Activated CD4-positive, alpha-beta T cell treated with anti-CD3 and anti-CD28 coated beads, Interleukin-10, Interleukin-2, amounts not matched to agents 100 ng/mL and 50 ng/mL, durations not matched to agents 16 hours and 8 hours (primary cell): Measurements from ENCODE around the gene ISLR2.
A peak's percentile ranks its signal among the peaks of the same experiment; 100 is the strongest.
"Not testable (repeated sequence)": the region's sequence is repeated elsewhere in the genome, so short reads cannot be mapped to it uniquely, and the experiment has no call there.

Source experiments
- DNase-seq: peaks from one replicate; pipeline ENCODE4 v3.0.0-alpha.2; 2020

The ISLR2 gene, protein sequence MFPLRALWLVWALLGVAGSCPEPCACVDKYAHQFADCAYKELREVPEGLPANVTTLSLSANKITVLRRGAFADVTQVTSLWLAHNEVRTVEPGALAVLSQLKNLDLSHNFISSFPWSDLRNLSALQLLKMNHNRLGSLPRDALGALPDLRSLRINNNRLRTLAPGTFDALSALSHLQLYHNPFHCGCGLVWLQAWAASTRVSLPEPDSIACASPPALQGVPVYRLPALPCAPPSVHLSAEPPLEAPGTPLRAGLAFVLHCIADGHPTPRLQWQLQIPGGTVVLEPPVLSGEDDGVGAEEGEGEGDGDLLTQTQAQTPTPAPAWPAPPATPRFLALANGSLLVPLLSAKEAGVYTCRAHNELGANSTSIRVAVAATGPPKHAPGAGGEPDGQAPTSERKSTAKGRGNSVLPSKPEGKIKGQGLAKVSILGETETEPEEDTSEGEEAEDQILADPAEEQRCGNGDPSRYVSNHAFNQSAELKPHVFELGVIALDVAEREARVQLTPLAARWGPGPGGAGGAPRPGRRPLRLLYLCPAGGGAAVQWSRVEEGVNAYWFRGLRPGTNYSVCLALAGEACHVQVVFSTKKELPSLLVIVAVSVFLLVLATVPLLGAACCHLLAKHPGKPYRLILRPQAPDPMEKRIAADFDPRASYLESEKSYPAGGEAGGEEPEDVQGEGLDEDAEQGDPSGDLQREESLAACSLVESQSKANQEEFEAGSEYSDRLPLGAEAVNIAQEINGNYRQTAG

DNA sequence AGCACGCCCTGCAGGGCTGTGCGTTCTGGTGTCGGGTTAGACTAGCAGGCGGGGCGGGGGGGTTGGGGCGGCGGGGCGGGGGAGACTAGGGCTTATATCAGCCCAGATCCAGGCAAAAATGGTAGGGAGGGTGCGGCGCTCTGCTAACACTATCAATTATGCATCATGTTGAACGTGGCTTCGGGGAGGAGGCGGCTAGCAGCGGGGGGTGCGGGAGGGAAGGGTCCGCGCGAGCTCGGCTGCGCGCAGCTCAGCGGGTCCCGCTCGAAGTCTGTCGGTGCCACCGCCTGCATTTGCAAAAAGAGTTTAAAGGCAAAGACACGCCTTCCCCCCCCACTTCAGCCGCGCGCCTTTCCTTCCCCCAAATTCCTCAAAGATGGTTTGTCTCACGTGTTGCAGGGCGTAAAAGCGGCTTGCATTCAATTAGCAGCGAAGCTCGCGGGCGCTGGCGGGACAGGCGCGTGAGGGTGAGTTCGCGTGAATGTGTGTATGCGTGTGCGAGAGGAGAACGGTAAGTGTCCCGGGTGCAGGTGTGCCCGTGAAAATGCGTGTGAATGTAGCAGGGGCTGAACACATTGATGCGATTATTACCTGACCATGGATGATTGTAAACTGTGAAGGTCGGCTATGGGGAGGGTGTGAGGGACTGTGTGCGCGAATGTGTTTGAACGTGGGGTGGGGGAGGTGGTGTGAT lies at the start of gene ISLR2:
Gene ISLR2 (plus strand): TSS at position 432 of the 694 bp plus-strand sequence. CDS start 2,169 bp downstream, outside the sequence.
- DNase-seq, result no peak

DNA sequence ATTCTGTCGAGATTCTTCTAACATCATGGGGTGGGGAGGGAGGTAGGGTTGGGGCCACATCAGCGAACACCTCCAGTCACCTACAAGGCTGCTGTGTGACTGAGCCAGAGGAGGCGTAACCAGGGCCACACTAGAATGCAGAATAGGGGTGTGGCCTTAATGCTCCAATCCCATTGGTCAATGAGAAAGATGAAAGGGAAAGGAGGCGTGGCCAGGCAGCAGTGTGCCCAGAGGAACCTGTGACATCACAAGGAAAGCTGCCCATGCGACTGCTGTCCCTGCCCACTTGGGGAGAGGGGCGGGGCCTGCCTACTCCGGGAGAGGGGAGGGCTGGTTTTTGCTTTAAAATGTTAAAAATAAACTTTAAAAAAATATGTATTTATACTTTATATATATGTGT lies 47.9 kb upstream of the ISLR2 start, which contains the start of gene GOLGA6A:
Gene GOLGA6A (minus strand): TSS at position 101 of the 400 bp plus-strand sequence. CDS start 41 bp downstream, at position 60.
- not testable (repeated sequence) for DNase-seq

DNA sequence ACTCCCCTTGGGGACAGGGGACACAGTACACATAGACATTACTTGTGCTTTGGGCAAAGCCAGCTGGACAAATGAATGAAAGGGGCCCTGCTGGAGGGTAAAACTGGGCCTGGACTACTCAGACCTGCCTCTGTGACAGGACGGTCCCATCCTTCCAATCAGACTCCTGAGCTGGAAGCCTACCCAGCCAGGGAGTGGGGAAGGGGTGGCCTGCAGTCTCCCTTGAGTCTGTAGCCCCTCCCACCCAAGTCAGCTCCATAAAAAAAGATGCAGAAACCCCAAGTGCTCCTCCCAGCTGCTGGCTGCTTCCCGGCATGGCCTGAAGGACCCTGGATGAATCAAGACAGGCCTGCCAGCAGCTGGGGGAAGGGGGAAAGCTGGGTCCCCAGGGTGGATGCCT lies 35.8 kb upstream of the ISLR2 start:
- DNase-seq, result not testable (repeated sequence)

DNA sequence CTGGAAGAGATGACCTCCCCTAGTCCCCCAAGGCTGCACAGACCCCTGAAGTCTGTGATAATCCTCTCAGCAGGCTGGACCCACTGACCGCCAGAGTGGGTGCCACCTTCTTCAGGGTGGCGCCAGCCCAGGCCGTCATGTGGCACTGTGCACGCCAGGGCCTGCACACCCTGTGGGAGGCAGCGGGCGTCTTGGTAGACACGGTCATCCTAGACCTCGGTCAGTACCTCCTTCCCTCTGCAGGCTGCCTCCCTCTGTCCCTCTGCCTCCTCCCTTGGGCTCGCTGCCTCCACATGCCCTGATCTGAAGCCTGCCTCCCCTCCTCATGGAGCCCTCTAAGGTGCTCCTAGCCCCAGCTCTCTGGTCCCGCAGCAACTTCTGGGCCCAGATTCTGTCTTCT lies 34.8 kb upstream of the ISLR2 start:
- DNase-seq, result not testable (repeated sequence)

DNA sequence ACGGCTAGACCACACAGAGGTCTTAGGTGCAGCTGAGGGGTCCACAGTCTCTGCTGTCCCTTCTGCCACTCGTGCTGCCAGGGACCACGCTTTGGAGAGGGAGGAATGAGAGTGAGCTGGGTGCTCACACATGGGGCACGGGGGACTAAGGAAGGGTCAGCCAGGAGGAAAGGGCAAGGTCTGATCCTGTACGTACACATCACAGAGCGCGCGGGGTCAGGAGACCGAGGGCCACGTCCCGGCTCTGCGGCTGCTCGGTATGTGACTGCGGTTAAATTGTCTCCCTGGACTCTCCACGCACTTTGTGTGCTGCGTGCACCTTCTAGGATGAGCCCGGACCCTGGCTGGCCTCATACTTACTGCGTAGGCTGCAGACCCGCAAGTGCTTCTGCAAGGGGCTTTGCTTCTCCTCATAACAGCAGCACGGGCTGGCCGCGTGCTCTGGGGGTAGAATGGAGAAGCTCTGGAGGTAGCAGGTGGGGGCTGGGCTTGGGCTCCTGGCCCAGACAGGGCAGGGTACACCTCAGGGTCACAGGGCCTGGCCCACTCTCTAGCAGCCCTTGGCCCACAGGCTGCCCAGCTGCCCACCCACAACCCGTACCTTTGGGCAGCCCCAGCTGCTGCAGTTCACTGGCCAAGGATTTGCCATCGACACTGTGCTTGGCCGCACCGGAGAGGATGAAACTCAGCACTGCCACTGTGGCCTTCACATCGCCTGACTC lies 33.5 kb upstream of the ISLR2 start:
- not testable (repeated sequence) for DNase-seq

DNA sequence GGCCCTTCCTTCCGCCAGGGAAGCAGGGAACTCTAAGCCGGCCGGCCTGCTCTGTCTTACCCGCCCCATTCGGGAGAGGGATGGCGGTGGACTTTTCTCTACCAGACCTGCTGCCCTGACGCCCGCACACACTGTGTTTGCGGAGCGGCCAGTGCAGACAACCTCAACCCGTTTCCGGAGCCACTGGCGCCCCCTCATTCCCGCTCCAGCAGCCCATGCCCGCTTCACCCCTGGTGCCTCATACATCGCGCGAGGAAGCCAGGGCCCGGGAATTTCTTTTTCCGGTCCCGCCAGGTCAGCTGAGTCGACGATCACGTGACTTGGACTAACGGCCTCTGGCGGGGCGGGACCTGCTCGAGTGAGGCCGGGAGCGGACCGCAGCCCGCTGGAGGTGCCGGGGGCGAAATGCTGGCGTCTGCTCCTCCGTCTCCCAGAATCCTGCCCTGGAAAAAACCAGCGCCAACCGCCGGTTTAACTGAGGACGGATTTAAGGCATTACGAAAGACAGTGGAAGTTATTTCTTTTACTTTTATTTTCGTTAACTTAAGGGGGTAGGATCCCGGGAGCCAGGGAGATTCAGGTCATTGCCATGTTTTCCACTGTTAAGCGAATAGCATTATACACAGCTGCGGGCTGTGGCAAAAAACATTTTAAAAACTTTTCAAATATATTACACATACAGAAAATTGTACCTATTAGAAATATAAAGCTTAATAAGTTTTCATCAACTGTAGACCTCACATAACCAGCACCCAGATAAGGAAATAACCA lies 30.2 kb upstream of the ISLR2 start:
- peak; percentile 89 for DNase-seq

DNA sequence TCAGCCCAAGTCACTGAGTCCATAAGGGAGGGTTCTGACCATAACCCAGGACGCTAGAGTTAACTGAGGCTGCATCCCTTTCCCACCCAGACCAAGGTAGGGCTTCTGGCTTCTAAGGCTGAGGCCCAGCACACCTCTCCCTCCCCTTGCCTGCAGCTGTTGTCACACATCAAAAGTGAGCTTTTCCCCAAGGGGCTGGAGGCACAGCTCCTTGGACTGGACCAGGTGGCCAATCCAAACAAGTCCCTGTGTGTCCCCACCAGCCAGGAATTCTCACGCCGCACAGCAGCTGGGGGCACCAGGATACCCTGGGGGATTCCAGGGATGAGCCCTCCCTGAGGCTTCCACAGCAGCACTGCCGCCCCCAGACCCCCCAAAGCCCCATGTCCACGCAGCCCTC lies 22.3 kb upstream of the ISLR2 start:
- no peak for DNase-seq

DNA sequence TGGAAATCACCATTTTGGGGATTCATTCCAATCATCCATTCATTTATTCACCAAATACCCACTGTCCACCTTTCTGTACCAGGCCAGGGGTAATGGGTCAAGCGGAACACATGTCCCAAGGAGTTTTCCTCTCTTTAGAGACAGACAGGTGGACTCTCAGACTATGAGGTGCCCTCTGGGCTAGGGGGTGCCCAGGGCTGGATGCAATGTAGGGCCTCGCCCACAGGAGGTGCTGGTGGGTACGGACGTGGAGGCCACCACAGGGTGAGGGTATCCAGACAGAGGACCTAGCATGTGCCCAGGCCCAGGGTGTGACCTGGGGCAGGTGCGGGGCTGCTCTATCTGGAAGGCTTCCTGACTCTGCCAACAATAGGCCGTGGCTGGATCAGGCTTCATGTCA lies 21.8 kb upstream of the ISLR2 start:
- DNase-seq, result not testable (repeated sequence)

DNA sequence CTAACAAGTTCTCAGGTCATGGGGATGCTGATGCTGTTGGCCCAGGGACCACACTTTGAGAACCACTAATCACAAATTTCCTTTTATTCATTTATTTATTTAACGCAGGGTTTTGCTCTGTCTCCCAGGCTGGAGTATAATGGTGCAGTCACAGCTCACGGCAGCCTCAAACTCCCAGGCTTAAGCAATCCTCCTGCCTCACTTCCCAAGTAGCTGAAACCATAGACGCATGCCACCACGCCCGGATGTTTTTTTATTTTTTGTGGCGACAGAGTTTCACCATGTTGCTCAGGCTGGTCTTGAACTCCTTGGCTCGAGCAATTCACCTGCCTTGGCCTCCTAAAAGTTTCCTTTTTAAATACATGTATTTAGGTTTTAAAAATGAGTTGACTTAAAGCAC lies 20.7 kb upstream of the ISLR2 start:
- DNase-seq, result no peak

DNA sequence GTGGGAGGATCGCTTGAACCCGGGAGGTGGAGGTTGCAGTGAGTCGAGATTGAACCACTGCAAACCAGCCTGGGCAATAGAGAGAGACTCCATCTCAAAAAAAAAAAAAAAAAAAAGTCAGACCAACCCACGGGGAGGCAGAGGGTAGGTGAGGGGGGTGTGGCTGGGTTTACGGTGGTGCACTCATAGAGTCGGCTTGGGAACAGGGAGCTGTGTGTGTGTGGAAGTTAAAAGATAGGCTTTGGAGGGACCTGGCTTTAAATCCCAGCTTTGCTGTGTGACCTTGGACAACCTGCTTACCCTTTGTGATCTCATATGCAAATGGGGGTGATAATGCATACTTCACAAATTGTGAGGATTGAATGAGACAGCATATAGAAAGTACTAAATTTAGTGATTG lies 10.0 kb upstream of the ISLR2 start:
- DNase-seq, result no peak

DNA sequence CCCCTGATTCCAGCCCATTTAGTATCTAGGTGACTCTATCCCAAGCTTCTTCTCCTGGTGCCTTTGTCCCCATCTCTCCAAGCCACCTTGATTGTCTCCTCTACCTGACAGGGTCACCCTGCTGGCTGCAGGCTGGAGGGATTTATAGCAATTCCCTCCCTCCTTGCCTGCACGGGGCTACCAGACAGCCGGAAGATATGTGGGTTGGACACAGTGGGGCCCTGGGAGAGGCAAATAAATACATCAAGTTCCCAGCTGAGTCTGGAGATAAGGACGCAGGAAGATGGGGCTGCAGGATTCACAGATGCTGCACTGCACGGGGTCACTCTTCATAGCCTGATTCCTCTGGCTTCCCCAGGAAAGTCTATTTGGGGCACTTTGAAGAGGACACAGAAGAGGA lies 9.3 kb upstream of the ISLR2 start:
- no peak for DNase-seq

DNA sequence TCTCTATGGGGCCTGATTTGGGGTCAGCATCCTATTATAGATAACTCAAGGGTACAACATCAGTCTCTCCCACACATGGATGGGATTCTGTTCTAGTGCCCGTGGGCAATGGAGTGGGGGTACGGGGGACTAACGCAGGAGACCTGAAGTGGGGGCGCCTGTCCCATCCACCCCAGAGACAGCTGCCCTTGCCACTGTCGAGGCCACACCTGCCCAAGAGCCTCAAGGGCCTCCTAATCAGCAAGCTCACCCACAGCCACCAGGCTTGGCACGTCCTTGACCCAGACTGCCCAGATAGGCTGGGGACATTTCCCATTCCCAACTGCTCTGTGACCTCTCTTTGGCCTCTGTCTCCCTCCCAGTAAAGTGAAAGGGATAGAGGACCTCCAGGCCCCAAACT lies 8.5 kb upstream of the ISLR2 start:
- DNase-seq, result no peak

DNA sequence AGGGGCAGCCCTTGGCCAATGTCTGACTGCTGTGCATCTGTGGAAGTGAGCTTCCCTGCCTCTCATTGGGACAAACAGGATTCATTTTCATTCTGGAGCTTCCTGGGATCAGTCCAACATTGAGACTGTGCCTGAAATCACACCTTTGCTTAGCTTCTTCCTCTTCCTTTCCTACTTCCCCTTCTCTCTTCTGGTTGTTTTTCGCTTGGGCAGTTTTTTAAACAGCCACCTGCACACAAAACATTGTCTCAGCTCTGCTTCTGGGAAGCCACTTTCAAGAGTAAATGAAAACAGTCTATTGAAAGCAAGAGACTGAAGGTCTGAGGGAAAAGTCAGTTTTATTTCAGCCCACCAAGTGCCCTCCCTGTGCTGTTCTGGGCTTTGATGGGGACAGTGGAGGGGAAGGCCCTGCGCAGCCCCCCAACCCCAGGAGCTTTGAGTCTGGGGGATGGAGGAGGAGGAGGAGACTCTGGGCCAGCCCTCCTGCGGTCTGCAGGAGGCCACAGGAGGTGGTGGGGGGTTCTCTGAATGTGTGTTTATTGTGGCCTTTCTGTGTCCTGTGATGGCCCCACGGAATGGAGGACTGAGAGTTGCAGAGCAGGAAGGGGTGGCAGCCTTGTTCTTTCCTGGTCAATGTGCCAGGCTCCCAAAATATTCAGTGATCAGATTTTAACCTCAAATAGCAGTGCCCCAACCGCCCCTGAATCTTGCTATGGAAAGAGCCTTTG lies 7.8 kb upstream of the ISLR2 start:
- no peak for DNase-seq

DNA sequence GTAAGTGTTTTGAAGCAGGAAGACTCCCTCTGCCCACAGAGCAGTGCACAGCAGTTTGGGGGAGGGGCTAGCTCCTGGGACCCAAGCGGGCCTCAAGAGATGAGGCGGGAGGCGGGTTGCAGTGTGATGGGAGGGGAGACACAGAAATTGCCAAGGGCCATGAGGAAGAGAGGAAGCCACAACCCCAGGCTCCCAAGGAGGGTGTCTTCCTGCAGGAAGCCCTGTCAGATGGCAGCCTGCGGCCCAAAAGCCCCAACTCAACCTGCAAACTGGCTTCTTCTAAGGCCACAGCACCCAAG lies 7.3 kb upstream of the ISLR2 start:
- no peak for DNase-seq

DNA sequence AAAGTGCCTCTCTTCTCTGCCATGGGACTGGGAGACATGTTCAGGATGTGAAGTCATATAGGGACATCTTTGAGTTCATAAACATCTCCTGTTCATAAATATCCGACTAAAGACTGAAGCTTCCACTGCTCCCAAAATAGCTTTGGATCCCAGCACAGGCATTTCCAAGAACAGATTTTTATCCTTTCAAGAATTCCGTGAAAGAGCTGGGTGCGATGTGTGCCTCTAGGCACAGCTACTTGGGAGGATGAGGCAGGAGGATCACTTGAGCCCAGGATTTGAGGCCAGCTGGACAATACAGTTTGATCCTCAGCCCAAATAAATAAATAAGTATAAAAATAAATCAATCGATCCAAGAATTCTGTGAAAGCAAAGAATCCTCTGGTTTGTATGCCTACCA lies 6.7 kb upstream of the ISLR2 start:
- DNase-seq, result no peak

DNA sequence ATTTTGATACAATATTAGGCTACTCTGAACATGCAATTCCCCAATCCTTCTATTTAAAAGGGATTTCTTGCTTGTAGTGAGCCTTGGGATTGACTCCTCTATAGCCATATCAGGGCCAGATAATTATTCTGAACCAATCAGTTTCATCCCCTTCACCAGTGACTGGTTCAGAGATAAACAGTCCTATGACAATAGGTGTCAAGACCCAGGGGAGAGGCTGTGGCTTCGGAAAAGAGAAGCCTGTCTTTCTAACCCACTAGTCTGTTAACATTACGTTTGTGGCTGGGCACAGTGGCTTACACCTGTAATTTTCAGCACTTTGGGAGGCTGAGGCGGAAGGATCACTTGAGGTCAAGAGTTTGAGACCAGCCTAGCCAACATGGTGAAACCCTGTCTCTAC lies 6.2 kb upstream of the ISLR2 start:
- DNase-seq, result no peak

DNA sequence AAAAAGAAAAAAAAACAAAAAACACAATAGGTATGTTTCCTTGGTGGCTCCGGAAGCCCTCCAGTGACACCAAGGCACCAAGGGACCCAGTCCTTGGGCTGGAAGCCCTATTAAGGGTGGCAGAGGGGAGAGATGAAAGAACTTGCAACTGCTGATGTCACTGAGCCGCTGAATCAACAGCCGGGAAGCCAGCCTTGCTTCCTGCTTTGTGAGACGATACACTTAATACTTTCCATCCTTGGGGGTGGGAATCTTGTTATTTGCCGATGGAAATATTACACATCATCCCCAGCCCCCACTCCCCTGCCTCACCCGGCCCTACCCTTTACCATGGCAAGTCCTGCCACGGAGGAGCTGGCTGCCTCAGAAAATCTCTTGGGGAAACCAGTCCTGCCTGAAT lies 5.6 kb upstream of the ISLR2 start:
- no peak for DNase-seq

DNA sequence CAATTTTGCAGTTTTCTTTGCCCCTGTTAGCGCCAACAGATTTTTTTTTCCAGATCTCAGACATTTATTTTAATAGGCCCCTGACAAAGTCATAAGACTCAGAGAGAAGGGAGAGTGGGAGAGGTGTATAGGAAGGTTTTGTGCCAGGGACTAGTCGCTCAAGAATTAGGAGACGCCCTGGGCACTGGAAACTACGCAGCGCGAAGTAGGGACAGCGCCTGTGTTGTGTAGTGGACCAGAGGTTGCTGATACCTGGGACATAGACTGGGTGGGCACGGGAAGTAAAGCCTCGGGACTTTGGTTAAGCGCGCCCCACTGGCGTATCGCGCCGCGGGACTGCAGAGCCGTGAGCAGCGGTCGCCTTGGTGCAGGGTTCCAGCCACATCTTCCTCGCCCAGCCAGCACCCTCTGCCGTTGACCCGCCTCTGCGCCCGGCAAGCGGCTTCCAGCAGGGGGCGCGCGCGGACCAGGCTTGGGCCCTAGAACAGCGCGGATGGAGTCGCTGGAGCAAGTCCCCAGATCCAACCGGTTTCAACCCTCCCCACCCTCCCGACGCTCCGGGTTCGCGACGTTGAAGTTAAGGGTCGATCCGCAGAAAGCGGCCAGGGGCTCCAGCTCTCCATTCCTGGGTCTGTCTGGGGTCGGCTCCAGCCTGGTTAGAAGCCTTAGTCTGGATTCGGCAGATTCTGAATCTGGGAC lies 3.0 kb upstream of the ISLR2 start:
- DNase-seq, result peak; percentile 91

DNA sequence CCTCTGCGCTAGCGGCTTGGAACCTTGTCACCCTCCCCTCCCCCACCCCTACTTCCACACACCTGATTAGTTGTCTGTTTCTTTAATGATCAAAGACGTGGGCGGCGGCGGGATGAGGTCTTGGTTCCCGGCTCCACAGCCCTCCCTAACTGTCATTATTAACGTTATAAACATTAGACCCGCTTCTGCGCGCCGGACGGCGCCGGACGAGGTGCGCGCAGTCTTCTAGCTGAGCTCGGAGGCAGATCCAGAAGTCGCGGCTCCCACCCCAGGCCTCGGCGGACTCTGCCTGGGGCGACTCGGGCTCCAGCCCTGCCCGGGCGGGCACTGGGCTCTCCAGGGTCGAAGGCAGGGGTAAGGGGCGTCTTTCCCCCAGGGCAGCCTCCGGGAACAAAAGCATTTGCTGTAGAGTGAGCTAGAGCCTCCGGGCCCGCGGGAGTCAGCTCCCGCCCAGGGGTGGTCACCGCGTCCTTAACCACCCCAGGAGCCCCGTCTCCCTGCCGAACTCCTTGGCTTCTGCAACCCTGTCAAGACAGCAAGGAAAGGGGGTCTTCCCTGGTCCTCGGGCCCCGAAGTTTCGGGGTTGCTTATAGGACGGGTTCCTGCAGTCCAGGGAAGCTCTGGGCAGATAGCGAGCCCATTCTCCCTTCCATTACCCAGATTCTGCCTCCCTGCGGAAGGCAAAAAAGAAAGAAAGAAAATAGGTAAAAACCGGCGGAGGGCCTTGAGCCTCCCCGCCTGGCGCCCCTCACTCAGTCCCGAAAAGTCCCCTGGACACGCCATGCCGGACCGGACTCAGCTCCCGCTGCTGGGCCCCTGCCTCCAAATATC lies 2.2 kb upstream of the ISLR2 start:
- no peak for DNase-seq
